Measurements from ENCODE around the gene ZFYVE26.

GRCh38 chr14:67835596-67835995 is 19.2 kb upstream of the ZFYVE26 start:
- TF ChIP-seq, protein P1, sequence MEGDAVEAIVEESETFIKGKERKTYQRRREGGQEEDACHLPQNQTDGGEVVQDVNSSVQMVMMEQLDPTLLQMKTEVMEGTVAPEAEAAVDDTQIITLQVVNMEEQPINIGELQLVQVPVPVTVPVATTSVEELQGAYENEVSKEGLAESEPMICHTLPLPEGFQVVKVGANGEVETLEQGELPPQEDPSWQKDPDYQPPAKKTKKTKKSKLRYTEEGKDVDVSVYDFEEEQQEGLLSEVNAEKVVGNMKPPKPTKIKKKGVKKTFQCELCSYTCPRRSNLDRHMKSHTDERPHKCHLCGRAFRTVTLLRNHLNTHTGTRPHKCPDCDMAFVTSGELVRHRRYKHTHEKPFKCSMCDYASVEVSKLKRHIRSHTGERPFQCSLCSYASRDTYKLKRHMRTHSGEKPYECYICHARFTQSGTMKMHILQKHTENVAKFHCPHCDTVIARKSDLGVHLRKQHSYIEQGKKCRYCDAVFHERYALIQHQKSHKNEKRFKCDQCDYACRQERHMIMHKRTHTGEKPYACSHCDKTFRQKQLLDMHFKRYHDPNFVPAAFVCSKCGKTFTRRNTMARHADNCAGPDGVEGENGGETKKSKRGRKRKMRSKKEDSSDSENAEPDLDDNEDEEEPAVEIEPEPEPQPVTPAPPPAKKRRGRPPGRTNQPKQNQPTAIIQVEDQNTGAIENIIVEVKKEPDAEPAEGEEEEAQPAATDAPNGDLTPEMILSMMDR (conservative IDR thresholded peaks at IDR 0.05; ENCODE audit: low read depth, low read length): no peak
- TF ChIP-seq EZH2 (IDR thresholded peaks at IDR 0.05; ENCODE audit: low read length, unreplicated experiment) (no peak), EZH2phosphoT487 (IDR thresholded peaks at IDR 0.05; ENCODE audit: borderline replicate concordance, low read length) (no peak)
